Uterus (tissue), 2 donors: ENCODE measurements around the gene ZNF783.

Experiments used
- CTCF ChIP-seq, 4 experiments: fragments of 200-600 bp in 2 of 4; fragments of 450-650 bp in 2 of 4; sonication (generic) in 2 of 4; IDR thresholded peaks; one replicate each; pipeline ENCODE4 v1.5.1; 2016 to 2019; ENCODE audit warnings: antibody characterized with exemption in 4 of 4, mild to moderate bottlenecking in 2 of 4, moderate library complexity in 1 of 4
- POLR2A ChIP-seq, 2 donors: fragments of 450-650 bp; IDR thresholded peaks; one replicate each; pipeline ENCODE4 v1.6.1; 2016; ENCODE audit warnings: antibody characterized with exemption in 2 of 2, mild to moderate bottlenecking in 1 of 2, moderate library complexity in 1 of 2

- TF ChIP-seq CTCF (IDR thresholded peaks at IDR 0.05) (no peak), POLR2A (IDR thresholded peaks at IDR 0.05) (no peak)
Observed at GRCh38 chr7:149228831-149229471, 33.0 kb upstream of the ZNF783 start.
